NCI-H748 (cell line): ENCODE data around the gene CUX1.

Source experiments
- DNase-seq: peaks from one replicate; lab custom pipeline; 2025; ENCODE audit not compliant: unreplicated experiment; lab: John Stamatoyannopoulos, UW

The CUX1 gene

GRCh38 chr7:101933688-101934121 lies 116.3 kb downstream of the CUX1 start:
- DNase-seq = no peak

- no peak for DNase-seq
Observed at GRCh38 chr7:101934618-101935017, 117.2 kb downstream of the CUX1 start.

- DNase-seq = no peak
Observed at GRCh38 chr7:101935521-101936141, 118.2 kb downstream of the CUX1 start.

- no peak for DNase-seq
Observed at GRCh38 chr7:101936223-101936610, 118.8 kb downstream of the CUX1 start.

- no peak for DNase-seq
Observed at GRCh38 chr7:101936611-101937231, 119.3 kb downstream of the CUX1 start.

GRCh38 chr7:101937717-101938514 lies 120.5 kb downstream of the CUX1 start:
- DNase-seq = no peak

GRCh38 chr7:101939136-101939695 lies 121.8 kb downstream of the CUX1 start:
- DNase-seq = no peak

GRCh38 chr7:101940151-101940550 lies 122.7 kb downstream of the CUX1 start:
- DNase-seq = no peak

- DNase-seq = peak; percentile 70
Observed at GRCh38 chr7:101940830-101941229, 123.4 kb downstream of the CUX1 start.

GRCh38 chr7:101941481-101942383 lies 124.3 kb downstream of the CUX1 start:
- no peak for DNase-seq

- peak; percentile 42 for DNase-seq
Observed at GRCh38 chr7:101942603-101943210, 125.3 kb downstream of the CUX1 start.

- DNase-seq = no peak
Observed at GRCh38 chr7:101943306-101943705, 125.9 kb downstream of the CUX1 start.

GRCh38 chr7:101943889-101944600 lies 126.6 kb downstream of the CUX1 start:
- no peak for DNase-seq

GRCh38 chr7:101944611-101945010 lies 127.2 kb downstream of the CUX1 start:
- DNase-seq = no peak

- DNase-seq = no peak
Observed at GRCh38 chr7:101945034-101945758, 127.8 kb downstream of the CUX1 start.

- peak; percentile 92 for DNase-seq
Observed at GRCh38 chr7:101947899-101948298, 130.5 kb downstream of the CUX1 start.

GRCh38 chr7:101948650-101949049 lies 131.2 kb downstream of the CUX1 start:
- DNase-seq = no peak

GRCh38 chr7:101950450-101951119 lies 133.2 kb downstream of the CUX1 start:
- no peak for DNase-seq
